Activated CD8-positive, alpha-beta memory T cell treated with anti-CD3 and anti-CD28 coated beads, Interleukin-2, amount 50 U/mL, for 4 hours (primary cell): ENCODE results near the gene KDM1A.
"Not testable (repeated sequence)": the region's sequence is repeated elsewhere in the genome, so short reads cannot be mapped to it uniquely, and the experiment has no call there.

ENCODE experiments used
- DNase-seq: peaks from one replicate; pipeline ENCODE4 v3.0.0-alpha.2; 2020

Gene KDM1A

DNA sequence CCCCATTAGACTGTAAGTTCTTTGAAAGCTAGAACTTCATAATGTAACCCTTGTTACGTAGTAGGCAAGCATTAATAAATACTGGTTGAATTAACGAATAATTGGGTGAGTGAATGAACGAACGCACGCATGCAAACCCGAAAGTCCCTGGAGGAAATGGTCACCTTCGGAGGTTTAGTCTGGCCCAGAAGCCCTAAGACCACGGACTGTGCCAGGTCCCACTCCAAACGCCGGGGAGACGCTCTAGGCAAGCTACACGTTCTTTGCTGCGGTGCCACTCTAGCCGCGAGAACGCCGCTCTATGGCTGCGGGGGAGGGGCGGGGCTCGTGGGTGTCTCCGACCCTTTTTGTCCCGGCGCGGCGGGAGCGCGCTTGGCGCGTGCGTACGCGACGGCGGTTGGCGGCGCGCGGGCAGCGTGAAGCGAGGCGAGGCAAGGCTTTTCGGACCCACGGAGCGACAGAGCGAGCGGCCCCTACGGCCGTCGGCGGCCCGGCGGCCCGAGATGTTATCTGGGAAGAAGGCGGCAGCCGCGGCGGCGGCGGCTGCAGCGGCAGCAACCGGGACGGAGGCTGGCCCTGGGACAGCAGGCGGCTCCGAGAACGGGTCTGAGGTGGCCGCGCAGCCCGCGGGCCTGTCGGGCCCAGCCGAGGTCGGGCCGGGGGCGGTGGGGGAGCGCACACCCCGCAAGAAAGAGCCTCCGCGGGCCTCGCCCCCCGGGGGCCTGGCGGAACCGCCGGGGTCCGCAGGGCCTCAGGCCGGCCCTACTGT is at the start of gene KDM1A:
KDM1A (plus strand) TSS at position 375 of the 769 bp plus-strand sequence; CDS start at position 504, 129 bp downstream.
- DNase-seq = peak; percentile 97

DNA sequence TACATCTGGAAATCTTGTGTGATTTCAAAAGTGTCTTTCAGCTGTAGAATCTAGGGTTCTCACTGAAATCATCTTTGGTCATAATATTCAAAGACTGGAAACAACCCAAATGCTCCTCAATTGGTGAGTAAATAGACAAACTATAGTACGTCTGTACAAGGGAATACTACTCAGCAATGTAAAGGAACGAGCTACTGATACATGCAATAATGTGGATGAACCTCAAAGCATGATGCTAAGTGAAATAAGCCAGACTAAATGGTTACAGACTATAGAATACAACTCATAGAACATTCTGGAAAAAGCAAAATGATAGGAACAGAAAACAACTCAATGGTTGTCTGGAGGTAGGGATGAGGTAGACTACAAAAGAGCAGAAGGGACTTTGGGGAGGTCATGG is 49.2 kb upstream of the KDM1A start:
- no peak for DNase-seq

DNA sequence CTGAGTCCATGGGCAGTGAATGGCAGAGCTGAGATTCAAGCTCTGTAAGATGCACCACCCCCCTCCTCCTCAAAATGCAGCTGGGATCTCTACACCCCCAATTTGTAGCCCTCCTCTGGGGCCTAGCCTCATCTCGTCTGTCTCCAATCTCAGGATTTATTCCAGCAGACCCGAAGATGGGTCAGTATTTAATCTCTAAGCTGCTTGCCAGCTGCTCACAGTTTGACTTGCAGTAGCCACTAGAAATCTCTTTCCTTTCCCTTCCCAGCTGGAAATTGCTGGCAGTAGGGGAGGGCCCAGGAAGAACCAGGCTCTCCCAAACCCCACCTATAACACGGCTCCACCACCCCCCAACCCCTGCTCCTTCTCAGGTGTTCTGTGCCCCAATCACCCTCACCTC is 48.1 kb upstream of the KDM1A start:
- no peak for DNase-seq

- DNase-seq = no peak
Observed at GRCh38 chr1:22971611-22972405, 47.5 kb upstream of the KDM1A start.

GRCh38 chr1:22972760-22973159 is 46.5 kb upstream of the KDM1A start, which contains the start of gene LACTBL1:
LACTBL1 (minus strand) TSS chr1:22972866; CDS start chr1:22972316, 550 bp downstream.
- no peak for DNase-seq

GRCh38 chr1:22975694-22976093 is 43.6 kb upstream of the KDM1A start:
- DNase-seq = no peak

GRCh38 chr1:22976127-22976460 is 43.2 kb upstream of the KDM1A start:
- no peak for DNase-seq

GRCh38 chr1:22976461-22977243 is 42.6 kb upstream of the KDM1A start:
- DNase-seq = peak; percentile 38

DNA sequence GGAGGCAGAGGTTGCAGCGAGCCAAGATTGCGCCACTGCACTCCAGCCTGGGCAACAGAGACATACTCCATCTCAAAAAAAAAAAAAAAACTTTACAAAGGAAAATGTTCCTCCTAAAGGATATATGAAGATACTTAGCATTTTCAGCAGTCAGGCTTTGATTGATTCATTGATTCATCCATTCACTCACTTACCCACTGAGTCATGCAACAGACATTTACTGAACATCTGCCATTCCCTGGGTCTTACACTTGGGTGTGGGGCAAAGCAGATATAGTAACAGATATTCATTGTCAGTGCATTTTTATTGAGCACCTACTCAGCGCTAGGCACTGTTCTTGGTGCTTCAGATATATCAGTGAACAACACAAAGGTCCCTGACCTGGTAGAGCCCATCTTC is 41.0 kb upstream of the KDM1A start:
- no peak for DNase-seq

DNA sequence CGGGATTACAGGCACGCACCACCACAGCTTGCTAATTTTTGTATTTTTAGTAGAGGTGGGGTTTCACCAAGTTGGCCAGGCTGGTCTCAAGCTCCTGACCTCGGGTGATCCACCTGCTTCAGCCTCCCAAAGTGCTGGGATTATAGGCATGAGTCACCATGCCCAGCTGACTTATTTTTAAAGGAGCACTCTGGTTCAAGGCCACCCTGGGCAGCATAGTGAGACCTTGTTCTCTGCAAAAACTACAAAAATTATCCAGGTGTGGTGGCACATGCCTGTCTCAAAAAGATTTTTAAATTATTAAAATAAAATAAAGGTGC is 38.8 kb upstream of the KDM1A start:
- DNase-seq = not testable (repeated sequence)

DNA sequence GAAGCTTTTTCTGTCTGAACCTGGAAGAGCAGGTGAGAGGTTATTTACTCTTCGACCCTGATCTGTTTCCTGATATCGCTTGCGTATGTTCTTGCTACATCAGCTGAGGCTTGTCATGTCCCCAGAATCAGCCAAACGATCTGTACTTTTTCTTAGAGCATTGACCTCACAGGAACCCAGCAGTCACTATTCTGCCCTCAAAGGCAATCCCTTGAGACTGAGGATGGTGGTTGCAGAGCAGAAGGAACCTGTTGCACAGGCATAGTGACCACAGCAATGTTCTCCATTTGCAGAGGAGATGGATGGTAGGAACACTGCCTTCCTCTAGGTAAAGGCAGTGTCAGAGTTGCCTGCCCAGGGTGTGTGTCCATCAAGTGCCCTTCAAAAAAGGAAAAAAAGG is 35.3 kb upstream of the KDM1A start:
- DNase-seq = no peak

- not testable (repeated sequence) for DNase-seq
Observed at GRCh38 chr1:22992384-22992783, 26.9 kb upstream of the KDM1A start.

- not testable (repeated sequence) for DNase-seq
Observed at GRCh38 chr1:22993220-22993795, 26.0 kb upstream of the KDM1A start.

DNA sequence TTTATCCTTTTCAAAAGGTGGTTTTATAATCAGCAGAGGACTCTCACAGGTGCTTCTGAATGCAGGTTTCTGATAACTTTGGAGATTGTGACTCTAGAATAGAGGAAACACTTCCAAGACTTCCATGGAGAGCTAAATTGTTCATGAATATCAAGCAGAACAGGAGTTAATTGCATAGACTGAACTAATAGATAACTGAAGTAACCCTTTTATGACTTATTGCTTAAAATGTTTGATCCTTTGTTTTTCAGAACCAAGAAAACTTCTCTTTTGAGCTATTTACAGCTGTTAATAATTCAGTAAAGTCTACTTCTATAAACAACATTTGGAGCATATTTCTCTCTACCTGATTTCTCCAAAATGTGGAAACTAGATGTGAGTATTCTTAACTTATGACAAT is 23.5 kb upstream of the KDM1A start:
- no peak for DNase-seq

DNA sequence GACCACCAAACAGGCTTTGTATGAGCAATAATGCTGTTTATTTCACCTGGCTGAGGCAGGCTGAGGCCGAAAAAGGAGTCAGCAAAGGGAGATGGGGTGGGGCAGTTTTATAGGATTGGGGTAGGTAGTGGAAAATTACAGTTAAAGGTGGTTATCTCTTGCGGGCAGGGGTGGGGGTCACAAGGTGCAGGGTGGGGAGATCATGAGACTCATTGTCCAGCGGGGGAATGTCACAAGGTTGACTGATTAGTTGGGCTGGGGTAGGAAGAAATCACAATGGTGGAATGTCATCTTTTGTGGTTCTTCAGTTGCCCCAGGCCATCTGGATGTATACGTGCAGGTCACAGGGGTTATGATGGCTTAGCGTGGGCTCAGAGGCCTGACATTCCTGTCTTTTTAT is 21.7 kb upstream of the KDM1A start:
- DNase-seq = not testable (repeated sequence)

GRCh38 chr1:23000133-23000532 is 19.1 kb upstream of the KDM1A start:
- not testable (repeated sequence) for DNase-seq

DNA sequence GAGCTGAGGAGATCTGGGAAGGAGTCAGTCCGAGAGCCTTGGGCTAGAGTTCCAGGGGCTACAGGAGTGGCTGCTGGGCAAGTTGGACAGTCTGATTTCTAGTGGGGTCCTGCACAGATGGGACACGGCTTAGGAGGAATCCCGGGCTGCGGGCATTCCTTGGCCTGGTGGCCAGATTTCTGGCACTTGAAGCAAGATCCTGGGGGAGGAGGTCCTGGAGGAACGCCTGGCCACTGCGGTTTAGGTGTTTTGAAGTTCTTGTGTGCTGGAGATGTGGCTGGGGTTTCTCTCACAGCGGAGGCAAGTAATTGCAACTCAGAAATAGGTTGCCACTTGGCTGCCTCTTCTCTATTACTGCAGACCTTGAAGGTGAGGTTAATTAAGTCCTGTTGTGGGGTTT is 17.1 kb upstream of the KDM1A start:
- not testable (repeated sequence) for DNase-seq

DNA sequence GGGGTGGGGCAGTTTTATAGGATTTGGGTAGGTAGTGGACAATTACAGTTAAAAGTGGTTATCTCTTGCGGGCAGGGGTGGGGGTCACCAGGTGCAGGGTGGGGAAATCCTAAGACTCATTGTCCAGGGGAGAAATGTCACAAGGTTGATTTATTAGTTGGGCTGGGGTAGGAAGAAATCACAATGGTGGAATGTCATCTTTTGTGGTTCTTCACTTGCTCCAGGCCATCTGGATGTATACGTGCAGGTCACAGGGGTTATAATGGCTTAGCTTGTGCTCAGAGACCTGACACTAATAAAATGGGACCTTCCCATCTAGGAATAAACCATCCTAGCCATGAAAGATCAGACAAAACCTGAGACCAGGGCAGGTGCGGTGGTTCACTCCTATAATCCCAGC is 15.2 kb upstream of the KDM1A start:
- no peak for DNase-seq

GRCh38 chr1:23004769-23005168 is 14.5 kb upstream of the KDM1A start:
- DNase-seq = not testable (repeated sequence)

DNA sequence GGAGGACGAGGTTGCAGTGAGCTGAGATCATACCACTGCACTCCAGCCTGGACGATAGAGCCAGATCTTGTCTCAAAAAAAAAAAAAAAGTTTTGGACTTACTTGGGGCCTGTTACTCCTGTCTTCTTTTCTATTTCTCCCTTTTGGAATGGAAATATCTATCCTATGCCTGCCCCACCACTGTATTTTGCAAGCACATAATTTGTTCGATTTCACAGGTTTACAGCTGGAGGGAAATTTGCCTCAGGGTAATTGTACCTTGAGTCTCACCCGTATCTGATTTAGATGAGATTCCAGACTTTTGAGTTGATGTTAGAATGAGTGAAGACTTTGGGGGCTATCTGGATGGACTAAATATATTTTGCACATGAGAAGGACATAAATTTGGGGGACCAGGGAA is 12.2 kb upstream of the KDM1A start:
- no peak for DNase-seq

DNA sequence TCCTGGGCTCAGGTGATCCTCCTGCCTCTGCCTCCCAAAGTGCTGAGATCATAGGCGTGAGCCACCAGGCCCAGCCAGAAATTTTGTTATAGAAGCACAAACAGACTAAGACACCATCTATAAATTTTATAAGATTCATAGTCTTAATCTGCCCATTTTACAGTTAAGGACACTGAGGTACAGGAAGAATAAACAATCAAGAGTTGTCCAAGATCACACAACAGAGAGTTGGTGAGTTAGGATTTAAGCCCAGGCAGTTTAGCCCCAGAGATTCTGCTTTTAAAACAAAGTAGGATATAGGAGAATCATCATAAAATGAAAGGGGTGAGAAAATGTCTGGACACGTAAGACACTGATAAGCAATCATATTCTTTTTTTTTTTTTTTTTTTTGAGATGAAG is 10.4 kb upstream of the KDM1A start:
- no peak for DNase-seq

- not testable (repeated sequence) for DNase-seq
Observed at GRCh38 chr1:23010025-23010424, 9.2 kb upstream of the KDM1A start.

DNA sequence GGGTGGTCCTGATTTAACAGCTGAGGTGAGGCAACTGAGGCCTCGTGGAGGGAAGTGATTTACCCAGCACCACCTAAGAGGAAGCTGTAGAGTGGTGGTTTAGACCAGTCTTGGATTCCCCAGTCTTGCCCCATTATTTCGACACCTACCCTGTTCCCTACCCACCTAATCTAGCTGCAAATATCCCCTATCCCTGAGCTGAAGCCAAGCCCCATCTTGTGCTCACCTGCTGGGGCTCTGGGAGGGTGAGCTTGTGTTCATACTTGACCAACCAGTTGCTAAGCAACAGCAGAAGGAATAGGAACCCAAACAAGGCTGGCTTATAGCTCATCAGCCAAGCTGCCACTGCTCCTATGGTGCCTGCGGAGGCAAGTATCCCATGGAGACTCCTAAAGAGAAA is 5.6 kb upstream of the KDM1A start:
- no peak for DNase-seq
